GM21576 (cell line): ENCODE data around the gene CNTN1.

Experiments
- ATAC-seq: cut with Tn5 transposase; IDR thresholded peaks from one replicate; pipeline ENCODE4 v1.9.1; 2021; ENCODE audit warnings: mild to moderate bottlenecking, moderate library complexity; ENCODE audit not compliant: unreplicated experiment

The CNTN1 gene

DNA sequence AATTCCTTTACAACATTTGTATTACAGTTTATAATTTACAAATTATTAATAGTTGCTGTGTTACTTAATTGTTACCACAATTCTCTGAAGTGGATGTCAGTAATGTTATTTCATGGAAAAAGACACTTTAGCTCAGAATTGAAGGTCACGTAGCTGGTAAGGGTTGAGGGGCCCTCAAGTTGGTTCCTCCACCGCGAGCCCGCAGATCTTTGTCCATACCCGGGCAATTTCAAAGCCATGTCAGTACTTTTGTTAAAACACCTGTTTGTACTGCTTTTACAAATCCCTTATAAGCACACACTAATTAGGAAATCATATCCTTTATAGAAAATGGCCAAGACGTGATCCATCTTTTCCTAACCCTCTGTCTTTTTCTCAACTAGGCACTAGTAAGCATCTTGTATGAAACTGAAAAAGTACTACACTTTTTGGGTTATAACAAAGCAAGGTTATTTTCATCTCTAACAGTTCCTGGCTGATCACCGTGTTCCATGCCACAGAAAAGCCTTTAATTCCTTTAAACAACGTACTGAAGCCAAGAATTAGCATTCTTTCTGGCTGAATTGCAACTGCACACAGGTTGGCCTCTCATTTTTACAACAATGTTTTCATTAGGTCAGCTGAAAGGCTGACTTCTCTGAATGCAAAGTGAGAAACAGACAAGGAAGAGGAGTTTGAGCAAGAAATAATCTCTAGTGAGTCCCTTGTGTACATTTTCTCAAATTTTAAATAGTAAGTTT lies 76.1 kb downstream of the CNTN1 start:
- no peak for ATAC-seq

- ATAC-seq, result no peak
Measured at GRCh38 chr12:40769846-40770245, 77.6 kb downstream of the CNTN1 start.

DNA sequence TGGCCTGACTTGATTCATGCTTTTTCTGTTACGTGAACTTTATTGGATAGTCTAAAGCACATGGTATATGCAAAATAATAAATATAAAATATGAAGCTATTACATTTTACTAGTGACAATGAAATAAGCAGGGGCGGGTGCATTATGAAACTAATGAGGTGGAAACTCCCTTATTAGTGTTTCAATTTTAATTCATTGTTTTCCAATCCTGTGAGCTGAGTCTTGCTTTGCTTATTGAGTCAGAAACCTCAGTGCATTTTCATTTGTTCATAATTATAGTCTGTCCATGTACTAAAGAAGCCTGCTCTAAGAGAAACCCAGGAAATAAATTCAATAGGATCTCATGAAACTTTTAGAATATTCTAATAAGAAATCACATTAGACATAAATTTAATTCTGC lies 78.5 kb downstream of the CNTN1 start:
- no peak for ATAC-seq

DNA sequence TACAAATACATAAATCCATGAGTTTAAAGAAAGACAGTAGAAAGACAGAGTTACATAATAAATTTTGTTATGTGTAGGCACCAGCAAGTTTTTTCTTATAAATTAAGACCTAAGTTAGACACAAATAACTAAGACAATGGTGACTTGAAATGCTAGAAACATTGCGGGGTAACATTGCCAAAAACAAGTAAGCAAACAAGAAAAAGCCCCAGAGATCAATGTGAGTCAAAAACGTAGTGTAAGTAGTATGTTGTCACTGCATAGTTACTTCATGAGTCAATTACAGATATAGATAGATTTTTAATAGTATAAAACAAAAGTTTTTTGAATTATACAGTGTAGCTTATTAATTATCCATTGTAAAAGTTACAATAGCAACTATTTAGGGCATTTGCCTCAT lies 83.4 kb downstream of the CNTN1 start:
- ATAC-seq, result no peak

DNA sequence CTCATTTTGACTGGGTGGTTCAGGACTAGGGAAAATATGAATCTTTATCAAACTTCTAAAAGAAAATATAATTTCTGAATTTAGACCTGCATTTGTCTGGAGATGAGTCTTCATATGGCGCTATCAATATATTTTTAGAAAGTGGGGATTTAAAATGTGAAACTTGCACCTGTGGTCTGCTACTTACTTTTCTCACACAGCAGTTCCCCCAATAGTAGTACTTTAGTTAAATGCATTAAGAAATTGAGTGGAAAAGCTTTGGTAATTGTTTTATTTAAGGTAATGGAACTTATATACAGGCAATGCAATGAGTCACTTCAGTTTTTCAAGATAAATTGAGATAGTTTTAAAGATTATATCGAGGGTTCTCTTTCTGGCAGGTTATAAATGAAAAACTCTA lies 91.9 kb downstream of the CNTN1 start:
- ATAC-seq, result no peak

- ATAC-seq, result no peak
Measured at GRCh38 chr12:40788276-40788675, 96.0 kb downstream of the CNTN1 start.

- ATAC-seq, result no peak
Measured at GRCh38 chr12:40792792-40793386, 100.7 kb downstream of the CNTN1 start.

GRCh38 chr12:40793471-40793870 lies 101.2 kb downstream of the CNTN1 start:
- no peak for ATAC-seq

GRCh38 chr12:40794087-40794486 lies 101.8 kb downstream of the CNTN1 start:
- ATAC-seq, result no peak

DNA sequence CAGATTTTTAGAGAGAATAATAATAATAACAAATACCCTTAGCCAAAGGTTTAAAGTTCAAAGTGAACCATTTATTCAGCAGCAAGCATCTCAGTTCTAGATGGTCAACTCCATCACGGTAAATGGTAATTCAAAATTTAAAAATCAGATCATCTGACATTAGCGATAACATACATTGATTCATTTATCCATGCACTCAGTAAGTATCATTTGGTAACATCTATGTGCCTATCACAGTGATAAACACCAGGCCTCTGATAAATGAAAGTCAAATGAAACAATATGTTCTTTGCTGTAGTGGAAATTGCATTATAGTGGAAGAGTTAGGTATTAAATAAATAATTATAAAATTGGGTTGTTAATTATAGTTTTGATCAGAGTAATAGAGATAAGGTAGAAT lies 108.8 kb downstream of the CNTN1 start:
- no peak for ATAC-seq

- ATAC-seq, result no peak
Measured at GRCh38 chr12:40801861-40802260, 109.6 kb downstream of the CNTN1 start.

DNA sequence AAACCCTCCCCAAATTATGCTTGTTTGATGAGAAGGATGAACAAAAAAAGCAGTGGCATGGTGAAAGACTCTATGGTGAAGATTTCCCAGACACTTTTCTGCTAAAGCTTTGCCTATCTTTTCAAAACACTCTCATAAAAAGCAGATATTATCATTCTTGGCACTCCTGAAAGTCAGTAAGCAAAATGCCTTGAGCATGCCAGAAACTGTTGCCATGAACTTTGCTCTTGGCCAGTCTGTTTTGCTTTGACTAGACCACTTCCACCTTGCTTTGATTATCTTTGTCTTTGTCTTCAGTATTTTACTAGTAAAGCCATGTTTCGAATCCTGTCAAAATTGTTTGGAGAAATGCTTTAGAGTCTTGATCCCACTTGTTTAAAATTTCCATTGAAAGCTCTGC lies 110.4 kb downstream of the CNTN1 start:
- no peak for ATAC-seq

DNA sequence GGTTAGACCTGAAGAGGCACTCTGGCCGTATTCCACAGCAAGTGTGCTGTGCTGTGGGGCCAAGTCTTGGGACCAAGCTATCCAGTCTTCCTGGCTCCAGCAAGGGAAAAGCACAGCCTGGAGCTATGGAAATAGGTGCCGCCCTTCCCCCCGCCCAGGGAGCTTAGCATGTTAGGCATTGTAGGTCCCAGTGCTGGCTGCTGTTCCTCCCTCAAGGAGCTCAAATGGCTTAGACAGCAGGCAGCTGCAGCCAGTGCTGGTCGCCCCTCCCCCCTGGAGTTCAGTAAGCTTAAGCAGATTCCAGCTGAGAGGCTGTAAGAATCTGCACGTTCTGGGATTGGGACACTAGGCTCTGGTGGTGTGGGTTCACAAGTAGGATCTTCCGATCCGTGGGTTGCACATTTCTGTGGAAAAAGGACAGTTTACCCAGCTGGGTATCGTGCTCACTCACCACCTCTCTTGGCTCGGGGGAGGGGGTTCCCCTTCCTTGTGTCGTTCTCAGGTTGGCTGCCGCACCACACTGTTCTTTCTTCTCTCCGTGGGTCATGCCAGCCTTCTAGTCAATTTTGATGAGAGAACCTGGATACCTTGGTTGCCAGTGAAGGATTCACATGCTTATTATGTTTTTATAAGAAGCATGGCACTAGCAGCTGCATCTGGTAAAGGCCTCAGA lies 127.3 kb downstream of the CNTN1 start:
- ATAC-seq, result no peak

DNA sequence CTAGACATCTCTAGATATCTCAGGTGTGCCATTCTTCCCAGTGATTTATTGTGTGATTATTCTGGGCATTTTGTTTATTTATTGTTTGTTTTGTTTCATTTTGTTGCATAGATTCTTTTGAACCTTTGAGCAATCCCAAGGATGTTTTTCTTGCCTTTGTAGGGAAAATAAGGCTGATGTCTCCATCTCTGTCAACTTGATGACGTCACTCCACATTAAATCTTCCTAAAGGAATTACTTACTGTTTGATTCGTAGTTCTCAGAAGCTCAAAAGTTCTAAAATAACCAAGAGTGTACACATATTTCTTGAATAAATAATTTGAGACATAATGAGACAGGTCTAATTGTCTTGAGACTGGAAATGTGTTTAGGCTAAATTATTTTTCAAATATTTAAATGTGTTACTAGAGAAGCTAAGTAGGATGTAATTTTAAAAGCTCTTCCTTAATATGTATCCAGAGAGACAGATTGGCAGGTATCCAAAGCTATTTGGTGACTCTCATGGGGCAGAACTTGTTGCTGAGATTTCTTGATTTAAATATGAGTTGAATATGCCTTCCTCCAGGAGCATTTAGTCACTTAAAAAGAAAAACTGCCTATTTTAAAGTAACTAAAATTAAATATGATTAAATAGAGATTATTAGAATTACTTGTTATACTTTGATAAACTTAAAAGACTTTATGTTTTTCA lies 128.7 kb downstream of the CNTN1 start:
- ATAC-seq, result no peak

GRCh38 chr12:40825156-40825555 lies 132.9 kb downstream of the CNTN1 start:
- ATAC-seq, result no peak

DNA sequence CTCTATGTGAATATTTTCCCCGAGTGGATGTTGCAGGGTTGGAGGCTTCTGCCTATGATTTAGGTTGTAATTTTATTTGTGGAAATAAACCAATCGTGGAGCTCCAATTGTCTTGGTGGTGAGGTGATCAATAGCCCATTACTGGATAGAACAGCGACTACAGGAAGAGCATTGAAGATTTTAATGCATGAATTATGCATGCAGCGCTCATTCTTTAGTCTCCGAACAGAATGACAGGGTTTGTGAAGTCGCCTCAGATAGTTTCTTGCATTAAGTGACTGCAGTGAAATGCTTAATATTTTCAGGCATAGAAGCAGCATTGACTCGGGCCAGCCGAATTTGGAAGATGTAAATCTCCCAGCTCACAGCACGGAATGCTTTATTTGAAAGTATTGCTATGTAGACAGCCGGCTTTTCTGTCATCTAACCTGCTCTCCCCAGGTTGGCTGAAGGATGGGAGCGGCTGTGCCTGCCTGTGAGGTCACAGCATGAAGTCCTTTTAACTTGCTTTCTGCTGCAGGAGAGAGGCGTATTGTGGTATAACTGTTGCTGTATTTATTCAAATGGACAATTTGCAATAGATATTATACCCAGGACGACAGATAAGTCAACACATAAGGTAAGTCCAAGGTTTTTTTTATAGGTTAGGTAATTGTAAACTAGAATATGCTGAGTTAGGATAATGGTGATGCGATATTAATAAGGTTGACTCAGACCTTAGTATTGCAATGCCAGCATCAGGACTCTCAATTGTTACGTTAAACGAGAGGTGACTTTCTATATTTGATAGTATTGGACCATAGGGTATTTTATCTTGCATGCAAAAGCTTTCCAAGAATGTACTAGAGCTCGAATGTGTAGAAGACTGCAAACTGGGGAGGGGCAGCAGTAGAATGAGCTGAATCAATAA lies 135.7 kb downstream of the CNTN1 start:
- no peak for ATAC-seq

- no peak for ATAC-seq
Measured at GRCh38 chr12:40828593-40828990, 136.4 kb downstream of the CNTN1 start.

DNA sequence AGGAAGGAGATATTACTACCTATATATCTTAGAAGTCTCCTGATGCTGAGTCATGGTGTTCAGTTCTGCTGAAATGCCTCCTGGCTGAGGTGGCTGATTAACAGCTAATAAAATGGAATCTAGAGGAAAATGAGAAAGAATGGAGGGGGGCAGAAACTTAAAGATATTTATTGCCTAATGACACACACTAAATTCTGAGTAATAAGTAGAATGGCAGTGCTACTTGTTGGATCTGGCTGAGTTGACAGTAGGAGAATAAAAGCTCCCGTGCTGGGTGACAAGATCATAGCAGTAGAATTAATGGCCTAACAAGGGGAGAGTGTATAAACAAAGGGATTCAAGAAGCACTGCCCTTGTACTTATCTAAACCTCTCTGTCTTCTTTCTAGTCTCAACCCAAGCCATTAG lies 137.5 kb downstream of the CNTN1 start:
- no peak for ATAC-seq

DNA sequence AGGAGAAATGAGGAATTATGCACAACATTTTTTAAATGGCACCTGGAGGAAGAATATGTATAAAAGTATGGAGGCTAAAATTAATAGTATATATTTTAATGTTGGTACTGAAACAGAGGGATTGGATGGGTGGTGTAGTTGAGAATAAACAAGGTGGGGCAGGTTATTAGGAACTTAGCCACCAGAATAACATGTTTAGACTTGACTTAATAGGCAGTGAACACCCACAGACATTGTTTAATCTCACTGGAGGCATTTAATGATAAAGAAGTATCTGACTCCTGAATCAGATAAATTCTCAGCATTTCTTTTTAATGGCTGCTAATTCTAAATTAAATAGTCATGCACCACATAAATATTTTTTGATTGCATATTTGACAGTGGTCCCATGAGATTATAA lies 139.7 kb downstream of the CNTN1 start:
- ATAC-seq, result no peak

DNA sequence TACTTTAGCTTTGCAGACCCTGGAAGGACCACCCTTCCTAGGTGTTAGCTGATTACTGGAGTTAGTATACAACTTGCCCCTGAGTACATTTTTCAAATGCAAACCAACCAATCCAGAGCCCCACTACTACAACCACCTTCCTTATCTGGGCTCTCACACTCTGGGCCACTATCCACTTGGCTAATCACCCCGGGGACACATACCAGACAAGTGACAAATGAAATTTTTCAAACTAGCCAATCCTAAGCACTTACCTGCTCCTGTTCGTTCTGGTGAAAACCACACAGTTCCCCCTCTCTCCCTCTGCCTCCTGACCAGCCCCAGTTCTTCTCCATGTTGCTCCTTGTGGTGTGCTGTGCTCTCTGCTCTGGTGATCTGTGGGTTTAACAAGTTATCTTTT lies 140.4 kb downstream of the CNTN1 start:
- no peak for ATAC-seq

DNA sequence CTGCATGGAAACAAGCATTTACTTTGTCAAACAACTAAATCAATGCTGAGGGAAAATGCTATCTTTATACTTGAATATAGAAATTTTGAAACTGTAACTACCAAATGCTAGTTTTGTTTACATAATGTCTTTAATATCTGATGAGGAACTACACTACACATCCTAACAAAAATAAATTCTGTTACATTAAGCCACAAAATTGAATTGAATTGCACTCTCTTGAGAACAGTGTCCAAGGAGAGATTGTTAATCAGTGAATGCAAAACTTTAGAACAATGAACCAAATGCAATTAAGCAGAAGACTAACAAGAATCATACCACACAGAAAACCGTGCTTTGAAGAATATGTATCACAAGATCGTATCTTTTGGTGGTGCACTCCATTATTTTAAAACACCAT lies 141.6 kb downstream of the CNTN1 start:
- no peak for ATAC-seq
